22Rv1 (cell line): ENCODE results near the gene AADACL2.

Experiments used
- CTCF ChIP-seq: fragments of 450-650 bp; IDR thresholded peaks from 2 replicates; pipeline ENCODE4 v1.5.1; 2017; ENCODE audit warnings: mild to moderate bottlenecking
- ZFX ChIP-seq: fragments of 450-650 bp; IDR thresholded peaks from 2 replicates; pipeline ENCODE4 v1.6.1; 2017; ENCODE audit warnings: antibody characterized with exemption, borderline replicate concordance

GRCh38 chr3:151697496-151697895, 36.2 kb upstream of the AADACL2 start:
- TF ChIP-seq CTCF (no peak), ZFX (no peak)
